Activated naive CD8-positive, alpha-beta T cell treated with anti-CD3 and anti-CD28 coated beads for 36 hours (primary cell): ENCODE results near the gene CLDN18. TPM values are rescaled to one million over a fixed set of nuclear protein-coding genes. Genes with fewer than 3 reads are reported as not detected.
A peak's percentile ranks its signal among the peaks of the same experiment; 100 is the strongest.

ENCODE experiments used
- DNase-seq: peaks from one replicate; pipeline ENCODE4 v3.0.0; 2021
- H3K27ac Mint-ChIP-seq: one replicate; pipeline ENCODE4 v1.8.0; 2022; ENCODE audit warnings: mild to moderate bottlenecking, moderate library complexity, mixed read lengths
- H3K27me3 Mint-ChIP-seq: one replicate; pipeline ENCODE4 v1.8.0; 2022; ENCODE audit warnings: mild to moderate bottlenecking, mixed read lengths
- H3K36me3 Mint-ChIP-seq: one replicate; pipeline ENCODE4 v1.8.0; 2021; ENCODE audit warnings: mild to moderate bottlenecking, mixed read lengths
- H3K4me1 Mint-ChIP-seq: one replicate; pipeline ENCODE4 v1.8.0; 2021; ENCODE audit warnings: mixed read lengths
- H3K4me3 Mint-ChIP-seq: one replicate; pipeline ENCODE4 v1.8.0; 2022; ENCODE audit warnings: mild to moderate bottlenecking, moderate library complexity, mixed read lengths
- H3K9me3 Mint-ChIP-seq: one replicate; pipeline ENCODE4 v1.8.0; 2022; ENCODE audit warnings: mixed read lengths
- total RNA-seq, 2 experiments: library from RNA; stranded (reverse); gene quantifications; one replicate each; pipeline ENCODE4 v1.2.3, GENCODE V29; 2021

CLDN18 gene
- total RNA-seq, 2 experiments from 2014 or later = not detected

DNA sequence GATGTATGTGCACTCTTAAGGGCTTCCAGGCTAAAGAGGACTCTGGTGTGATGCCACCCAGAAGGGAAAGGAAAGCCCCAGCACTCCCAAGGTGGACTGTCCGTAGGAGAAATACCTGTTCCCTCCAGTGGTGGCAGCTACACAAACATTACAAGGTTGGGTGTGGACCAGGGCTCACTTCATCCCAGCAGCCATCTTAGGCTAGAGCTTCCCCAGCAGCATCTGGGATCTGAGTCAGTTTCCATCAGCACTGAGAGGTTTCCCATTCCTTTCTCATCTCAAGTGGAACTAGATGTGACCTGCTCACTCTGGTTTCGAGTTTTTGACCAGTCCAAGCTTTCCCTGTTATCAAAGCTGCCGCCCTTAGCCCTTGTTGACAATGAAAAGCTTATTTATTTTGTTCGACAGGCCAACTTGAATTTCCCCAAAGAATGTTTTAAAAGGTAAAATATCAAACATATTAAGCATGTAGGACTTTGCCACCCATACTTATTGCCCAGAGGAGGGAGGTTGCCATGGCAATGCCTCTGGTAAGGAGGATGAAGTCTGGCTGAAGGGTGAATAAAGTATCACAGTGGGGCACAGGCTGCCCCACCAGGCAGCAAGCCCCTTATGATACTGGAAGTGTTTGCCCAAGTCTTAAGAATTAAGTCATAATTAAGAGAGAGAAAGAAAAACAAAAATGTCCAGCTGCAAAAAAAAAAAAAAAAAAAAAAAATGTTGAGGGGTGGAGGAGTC lies 28.9 kb downstream of the CLDN18 start:
- Mint-ChIP-seq H3K36me3 (no peaks in the 10 kb centered on the region), H3K4me3 (no peak overlapping the region), H3K27ac (no peak overlapping the region), H3K9me3 (no peaks in the 10 kb centered on the region), H3K4me1 (no peaks in the 10 kb centered on the region), H3K27me3 (peaks cover 28% of the 10 kb centered on the region)
- no peak for DNase-seq

DNA sequence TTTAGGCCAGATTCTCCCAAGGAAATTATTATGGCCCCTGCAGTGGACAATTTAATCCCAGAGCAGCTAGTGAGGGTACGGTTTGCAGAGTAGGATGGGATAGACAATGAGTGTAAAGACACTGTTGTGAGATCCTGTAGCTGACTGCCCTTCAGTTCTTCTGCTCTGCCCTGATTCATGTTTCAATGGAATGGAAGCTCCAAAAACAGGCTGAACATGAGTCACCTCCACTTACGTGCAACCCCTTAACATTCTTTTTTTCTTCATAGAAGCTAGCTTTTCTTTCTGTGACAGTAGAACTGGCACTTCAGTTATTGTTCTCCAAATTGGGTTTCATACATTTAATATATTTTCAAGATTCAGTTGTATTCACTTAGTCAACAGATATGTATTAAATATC lies 32.1 kb downstream of the CLDN18 start:
- Mint-ChIP-seq H3K36me3 (no peaks in the 10 kb centered on the region), H3K4me3 (no peak overlapping the region), H3K27me3 (peaks cover 37% of the 10 kb centered on the region), H3K9me3 (no peaks in the 10 kb centered on the region), H3K27ac (no peak overlapping the region), H3K4me1 (no peaks in the 10 kb centered on the region)
- DNase-seq = no peak

DNA sequence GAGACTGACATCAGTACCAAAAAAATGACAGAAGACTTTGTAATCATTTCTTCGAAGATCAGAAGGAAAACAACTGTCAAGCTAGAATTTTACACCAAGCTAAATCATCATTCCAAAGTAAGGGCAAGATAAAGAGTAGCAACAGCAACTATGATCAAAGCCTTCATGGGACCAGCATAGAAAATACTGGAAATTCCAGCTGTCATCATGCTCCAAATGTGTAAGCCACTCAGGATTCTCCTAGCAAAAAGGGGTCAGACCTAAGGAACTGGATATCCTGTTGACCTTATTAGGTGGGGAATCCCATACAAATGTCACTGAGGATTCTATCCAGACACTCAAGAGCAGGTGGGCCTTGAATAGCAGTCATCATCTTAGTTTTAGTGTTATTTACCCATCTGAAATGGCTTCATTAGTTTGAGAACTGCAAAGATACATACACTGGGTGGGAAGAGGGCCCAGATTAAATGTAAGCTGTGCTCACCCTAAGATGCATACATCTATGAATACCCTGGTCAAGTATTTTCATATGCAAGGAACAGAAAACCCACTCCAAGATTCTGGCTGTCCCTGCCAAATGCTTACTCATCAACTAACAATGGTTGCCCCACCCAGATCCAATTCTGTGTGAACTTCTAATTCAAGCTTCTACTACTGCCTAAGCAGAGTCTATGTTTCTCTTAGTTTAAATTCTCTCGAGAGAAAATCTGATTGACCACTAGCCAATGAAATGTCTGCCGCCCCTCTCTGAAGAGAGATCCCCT lies 33.5 kb downstream of the CLDN18 start:
- Mint-ChIP-seq H3K4me1 (no peaks in the 10 kb centered on the region), H3K27me3 (peaks cover 29% of the 10 kb centered on the region), H3K9me3 (no peaks in the 10 kb centered on the region), H3K27ac (no peak overlapping the region), H3K36me3 (no peaks in the 10 kb centered on the region), H3K4me3 (no peak overlapping the region)
- no peak for DNase-seq

DNA sequence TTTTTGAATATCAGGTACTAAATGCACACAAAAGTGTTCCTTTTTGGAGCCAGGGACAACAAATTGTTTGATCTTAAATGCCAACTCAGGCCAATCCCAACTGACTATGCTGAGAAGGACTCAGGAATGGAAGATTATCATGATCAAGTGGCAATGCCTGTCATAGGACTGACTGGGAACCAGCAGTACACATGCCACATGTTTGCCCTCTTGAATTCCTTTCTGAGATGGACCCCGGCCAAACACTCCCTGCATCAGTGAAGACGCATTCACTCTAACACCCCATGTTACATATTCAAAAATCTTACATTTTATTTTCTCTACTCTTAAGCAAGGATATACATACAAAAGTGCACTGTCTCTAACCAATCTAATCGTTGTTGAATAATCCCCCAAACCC lies 36.1 kb downstream of the CLDN18 start:
- no peaks in the 10 kb centered on the region for H3K4me1 Mint-ChIP-seq

DNA sequence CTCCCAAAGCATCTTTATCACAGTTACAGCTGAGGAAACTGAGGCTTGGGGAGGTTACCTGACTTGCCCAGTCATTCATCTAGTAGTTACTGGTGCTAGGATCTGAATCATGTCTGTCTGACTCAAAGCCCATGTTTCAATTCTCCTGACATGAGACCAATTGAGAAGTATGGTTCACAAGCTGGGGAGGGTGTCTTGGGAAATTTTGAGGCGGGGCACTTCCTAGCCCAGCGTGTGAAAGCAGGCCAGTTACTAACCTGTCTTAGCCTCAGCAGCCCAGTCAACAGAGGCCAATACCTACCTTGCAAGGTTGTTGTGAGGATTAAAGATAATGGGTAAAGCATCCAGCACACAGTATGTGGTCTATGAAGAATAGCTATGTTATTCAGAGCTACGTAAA lies 37.0 kb downstream of the CLDN18 start:
- H3K36me3 Mint-ChIP-seq = peaks cover 2% of the 10 kb centered on the region

More for the DNA sequence above, 36.1 kb downstream of the CLDN18 start:
- Mint-ChIP-seq H3K27ac (no peak overlapping the region), H3K36me3 (peaks cover 2% of the 10 kb centered on the region), H3K4me3 (no peak overlapping the region), H3K9me3 (peaks cover 2% of the 10 kb centered on the region), H3K27me3 (peaks cover 24% of the 10 kb centered on the region)
- no peak for DNase-seq

DNA sequence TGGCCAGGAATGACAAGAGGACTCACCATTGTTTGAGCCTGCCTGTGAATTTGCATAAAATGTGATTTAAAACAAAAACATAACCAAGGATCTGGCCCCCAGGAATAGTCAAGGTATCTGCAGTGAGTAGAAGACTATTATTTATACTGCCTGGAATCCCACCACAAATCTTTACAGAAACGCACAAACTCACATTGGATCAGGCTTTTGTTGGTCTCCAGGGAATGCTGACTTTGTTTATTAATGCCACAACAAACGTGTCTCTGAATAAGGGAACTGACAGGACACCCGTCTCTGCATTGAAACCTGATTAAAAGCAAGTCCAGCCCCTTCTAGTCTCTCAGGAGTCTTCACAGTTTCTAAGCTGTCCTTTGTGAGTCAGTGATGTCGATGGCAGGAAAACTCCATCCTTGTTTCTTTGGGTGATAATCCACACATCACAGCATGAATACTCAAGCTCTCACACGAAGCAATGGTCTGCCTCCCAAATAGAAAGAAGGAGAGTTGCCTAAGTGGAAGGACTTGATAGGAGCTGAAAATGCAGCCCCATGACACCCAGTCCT lies 37.7 kb downstream of the CLDN18 start:
- Mint-ChIP-seq H3K9me3 (peaks cover 2% of the 10 kb centered on the region), H3K27me3 (peaks cover 35% of the 10 kb centered on the region), H3K36me3 (peaks cover 2% of the 10 kb centered on the region), H3K27ac (no peak overlapping the region), H3K4me3 (no peak overlapping the region), H3K4me1 (no peaks in the 10 kb centered on the region)
- no peak for DNase-seq

More for the DNA sequence above, 37.0 kb downstream of the CLDN18 start:
- peaks cover 33% of the 10 kb centered on the region for H3K27me3 Mint-ChIP-seq
- peaks cover 2% of the 10 kb centered on the region for H3K9me3 Mint-ChIP-seq
- H3K27ac Mint-ChIP-seq = no peak overlapping the region
- H3K4me1 Mint-ChIP-seq = no peaks in the 10 kb centered on the region
- DNase-seq = no peak
- H3K4me3 Mint-ChIP-seq = no peak overlapping the region

DNA sequence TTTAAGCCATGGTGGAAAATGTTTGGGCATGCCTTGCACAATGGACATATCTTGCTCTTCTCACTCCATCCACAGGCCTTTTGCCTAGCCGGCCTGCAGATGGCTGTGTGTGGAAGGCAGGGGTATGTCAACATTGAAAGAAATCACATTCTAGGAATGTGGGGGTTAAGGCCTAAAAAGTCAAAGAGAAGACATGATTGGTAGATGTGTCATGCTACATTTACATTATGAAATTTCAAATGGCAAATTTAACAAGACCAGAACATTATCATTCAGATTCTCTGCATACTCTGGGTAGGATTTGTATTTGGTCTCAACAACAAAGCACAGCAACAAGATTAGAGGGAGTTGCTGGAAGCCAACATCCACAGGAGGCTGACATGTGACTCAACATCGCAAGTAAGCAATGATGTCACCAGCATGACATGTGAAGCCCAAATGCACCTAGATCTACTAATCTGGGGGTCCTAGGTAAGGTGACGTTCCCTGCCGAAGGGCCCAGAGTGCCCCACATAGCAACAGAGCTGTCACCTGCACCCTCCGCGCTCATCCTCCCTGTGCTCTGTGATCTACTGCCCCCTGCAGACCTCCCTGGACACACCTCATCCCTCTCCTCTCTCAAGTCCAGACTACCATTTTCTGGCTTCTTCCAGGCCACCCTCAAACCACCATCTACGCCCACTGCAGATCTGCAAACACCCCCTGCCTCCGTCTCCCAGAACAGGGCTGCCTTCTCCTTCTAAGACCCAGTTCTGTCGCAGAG lies 39.4 kb downstream of the CLDN18 start:
- no peak overlapping the region for H3K27ac Mint-ChIP-seq
- no peak overlapping the region for H3K4me3 Mint-ChIP-seq
- peaks cover 43% of the 10 kb centered on the region for H3K27me3 Mint-ChIP-seq
- DNase-seq = no peak
- H3K4me1 Mint-ChIP-seq = no peaks in the 10 kb centered on the region
- H3K9me3 Mint-ChIP-seq = peaks cover 2% of the 10 kb centered on the region
- peaks cover 2% of the 10 kb centered on the region for H3K36me3 Mint-ChIP-seq

DNA sequence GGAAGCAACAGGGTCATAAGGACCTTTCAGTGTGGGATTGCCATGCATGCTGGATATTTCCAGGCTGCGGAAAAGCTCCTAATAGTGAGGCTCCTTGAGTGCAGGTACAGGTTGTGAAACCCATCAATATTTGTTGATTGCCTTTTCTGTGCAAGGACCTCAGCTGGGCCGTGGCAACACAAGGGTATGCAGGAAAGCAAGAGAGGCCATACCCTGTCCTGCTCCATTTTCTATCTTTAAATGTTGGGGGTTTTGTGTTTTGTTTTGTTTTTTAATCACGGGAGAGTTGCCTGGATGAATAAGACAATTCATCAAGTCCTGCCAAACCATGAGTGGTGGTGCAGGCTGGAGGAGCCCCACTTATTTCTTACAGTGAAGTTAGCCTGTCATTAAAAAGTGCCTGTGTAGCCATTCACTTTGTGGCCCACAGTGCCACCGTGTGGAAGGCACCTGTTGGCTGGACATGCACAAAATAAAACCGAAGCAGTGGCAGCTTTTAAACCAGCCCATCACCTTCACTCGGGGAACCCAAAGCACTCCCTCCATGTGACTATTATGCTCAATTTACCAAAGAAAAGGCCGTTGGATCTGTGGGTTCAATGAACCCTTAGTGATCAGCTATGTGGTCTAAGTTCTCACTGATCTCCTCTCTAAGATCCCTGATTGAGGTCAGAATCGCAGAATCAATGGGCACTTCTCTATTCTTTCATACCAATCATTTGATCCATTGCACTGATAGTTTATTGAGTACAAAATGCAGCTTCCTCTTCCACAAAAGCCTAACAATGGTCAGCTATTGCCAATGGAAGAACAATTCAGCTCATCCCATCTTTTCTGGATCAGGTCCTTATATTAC lies 42.2 kb downstream of the CLDN18 start:
- peak; percentile 15 for DNase-seq
- Mint-ChIP-seq H3K9me3 (peaks cover 2% of the 10 kb centered on the region), H3K27me3 (peaks cover 45% of the 10 kb centered on the region), H3K36me3 (peaks cover 2% of the 10 kb centered on the region), H3K27ac (no peak overlapping the region), H3K4me3 (no peak overlapping the region), H3K4me1 (no peaks in the 10 kb centered on the region)

DNA sequence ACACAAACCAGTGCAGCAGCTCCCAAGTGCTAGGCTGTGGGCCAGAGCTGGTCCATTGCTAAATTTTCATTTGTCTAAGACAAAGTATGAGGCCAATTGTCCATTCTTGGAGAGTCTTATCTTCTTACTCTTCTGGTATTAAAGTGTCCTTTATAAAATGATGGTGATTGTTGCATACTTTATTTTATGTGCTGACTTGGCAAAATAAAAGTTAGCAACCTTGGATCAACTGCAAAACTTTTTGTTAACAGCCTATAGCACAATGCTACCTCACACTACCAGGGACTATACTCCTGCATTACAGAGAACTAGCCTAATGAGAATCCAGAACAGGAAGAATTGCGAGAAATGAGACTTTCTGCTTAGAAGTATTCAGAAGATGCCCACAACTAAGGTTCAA lies 44.1 kb downstream of the CLDN18 start:
- H3K27me3 Mint-ChIP-seq = peaks cover 53% of the 10 kb centered on the region
- DNase-seq = no peak
- peaks cover 2% of the 10 kb centered on the region for H3K9me3 Mint-ChIP-seq
- H3K4me3 Mint-ChIP-seq = no peak overlapping the region
- H3K27ac Mint-ChIP-seq = no peak overlapping the region
- H3K36me3 Mint-ChIP-seq = peaks cover 2% of the 10 kb centered on the region
- no peaks in the 10 kb centered on the region for H3K4me1 Mint-ChIP-seq

DNA sequence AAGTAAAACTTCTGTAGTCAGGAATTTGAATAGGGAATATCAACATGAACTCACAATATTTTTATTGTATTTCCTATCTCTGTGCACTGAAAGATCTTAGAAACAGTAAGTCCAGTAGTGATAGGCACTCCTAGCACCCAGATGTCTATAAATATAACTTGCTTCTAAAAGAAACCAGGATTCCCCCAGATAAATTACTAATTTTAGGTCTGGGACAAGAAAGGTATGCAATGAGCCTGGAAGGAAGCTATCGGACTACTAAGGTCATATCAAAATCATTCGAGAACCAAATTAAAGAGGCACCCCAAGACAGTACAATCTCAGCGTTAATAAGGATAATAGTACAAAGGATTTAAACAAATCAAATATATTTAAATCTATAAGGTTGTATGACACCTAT lies 47.4 kb downstream of the CLDN18 start:
- Mint-ChIP-seq H3K4me3 (no peak overlapping the region), H3K36me3 (no peaks in the 10 kb centered on the region), H3K4me1 (peaks cover 3% of the 10 kb centered on the region), H3K9me3 (no peaks in the 10 kb centered on the region), H3K27ac (no peak overlapping the region), H3K27me3 (peaks cover 40% of the 10 kb centered on the region)
- DNase-seq = no peak

DNA sequence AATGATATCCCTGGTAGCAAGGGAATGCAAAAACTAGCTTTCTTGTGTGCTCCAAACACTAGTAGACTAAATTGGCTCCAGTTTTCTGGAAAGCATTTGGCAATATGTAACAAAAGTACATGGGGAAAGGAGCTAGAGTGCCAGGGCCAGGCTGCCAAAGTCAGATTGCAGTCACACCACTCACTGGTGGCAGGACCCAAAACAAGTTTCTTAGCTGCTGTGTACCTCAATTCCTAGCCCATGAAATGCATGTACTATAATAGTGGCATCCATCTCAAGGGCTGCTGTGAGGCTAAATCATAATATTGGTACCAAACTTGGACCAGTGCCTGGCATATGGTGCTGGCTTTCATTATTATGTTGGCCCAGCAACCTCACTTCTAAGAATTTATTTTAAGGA lies 49.3 kb downstream of the CLDN18 start:
- DNase-seq = no peak
- H3K36me3 Mint-ChIP-seq = no peaks in the 10 kb centered on the region
- H3K4me3 Mint-ChIP-seq = no peak overlapping the region
- peaks cover 25% of the 10 kb centered on the region for H3K27me3 Mint-ChIP-seq
- H3K4me1 Mint-ChIP-seq = peaks cover 3% of the 10 kb centered on the region
- no peak overlapping the region for H3K27ac Mint-ChIP-seq
- no peaks in the 10 kb centered on the region for H3K9me3 Mint-ChIP-seq

DNA sequence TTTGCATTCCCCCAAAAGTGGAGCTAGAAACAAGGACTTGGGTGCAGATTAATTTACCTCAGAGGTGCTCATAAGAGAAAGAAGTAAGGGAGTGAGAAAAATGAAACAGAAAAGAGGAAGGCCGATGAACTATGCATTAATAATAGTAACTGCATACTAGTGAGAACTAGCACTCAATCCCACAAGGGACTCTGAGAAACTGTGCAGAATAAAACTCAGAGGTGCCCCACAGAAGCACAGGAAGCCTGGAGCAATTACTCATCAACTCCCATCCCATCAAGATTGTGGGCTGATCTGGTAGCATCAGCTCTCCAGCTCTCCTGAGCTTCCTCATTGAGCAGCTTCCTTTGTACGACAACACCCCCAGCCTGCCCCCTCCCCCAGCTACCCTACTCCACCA lies 50.8 kb downstream of the CLDN18 start:
- Mint-ChIP-seq H3K36me3 (no peaks in the 10 kb centered on the region), H3K27ac (no peak overlapping the region), H3K4me1 (peaks cover 3% of the 10 kb centered on the region), H3K4me3 (no peak overlapping the region), H3K9me3 (no peaks in the 10 kb centered on the region), H3K27me3 (peaks cover 13% of the 10 kb centered on the region)
- DNase-seq = no peak

DNA sequence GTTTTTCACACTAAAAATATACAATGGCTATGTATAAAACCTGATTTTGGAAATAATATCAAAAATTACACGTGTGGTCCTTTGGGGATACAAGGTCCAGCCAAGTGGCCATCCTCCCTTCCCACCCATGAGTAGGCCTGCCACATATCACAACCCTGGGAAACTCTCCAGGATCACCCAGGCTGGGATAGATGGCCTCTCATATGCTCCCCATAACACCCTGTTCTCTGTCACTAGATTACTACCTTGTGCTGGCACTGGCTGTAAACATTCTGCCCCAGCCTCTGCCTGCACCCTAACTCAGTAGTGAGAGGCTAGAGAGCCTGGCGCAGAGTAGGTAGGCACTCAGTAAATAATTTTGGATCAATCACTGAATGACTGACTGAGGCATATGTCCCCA lies 52.1 kb downstream of the CLDN18 start:
- Mint-ChIP-seq H3K27ac (no peak overlapping the region), H3K36me3 (no peaks in the 10 kb centered on the region), H3K4me1 (peaks cover 10% of the 10 kb centered on the region), H3K9me3 (no peaks in the 10 kb centered on the region), H3K4me3 (no peak overlapping the region), H3K27me3 (peaks cover 8% of the 10 kb centered on the region)
- no peak for DNase-seq

DNA sequence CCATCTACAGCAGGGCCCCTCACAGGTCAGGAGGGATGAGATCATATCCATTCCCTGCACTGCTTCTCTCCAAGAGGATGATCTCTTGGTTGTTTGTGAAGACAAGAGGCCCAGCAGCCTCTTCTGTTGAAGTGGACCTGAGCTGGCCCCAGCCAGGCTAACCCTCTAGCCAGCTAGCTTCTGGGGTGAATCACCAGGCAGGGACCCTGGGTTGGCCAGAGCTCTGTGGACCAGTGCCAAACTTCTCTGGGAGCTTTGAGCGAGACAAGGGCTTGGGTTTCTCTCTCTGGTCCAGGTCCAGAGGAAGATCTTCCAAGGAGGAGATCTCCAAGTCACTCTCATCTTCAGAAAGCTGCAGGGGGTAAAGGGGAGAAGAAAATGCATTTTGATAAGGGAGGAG lies 52.7 kb downstream of the CLDN18 start:
- Mint-ChIP-seq H3K27me3 (peaks cover 5% of the 10 kb centered on the region), H3K4me3 (no peak overlapping the region), H3K4me1 (peaks cover 10% of the 10 kb centered on the region), H3K9me3 (no peaks in the 10 kb centered on the region), H3K36me3 (no peaks in the 10 kb centered on the region), H3K27ac (no peak overlapping the region)
- DNase-seq = no peak
